NCI-H82 treated with DMSO at 0.1 percent for 48 hours (cell line): Measurements from ENCODE around the gene NBPF9.
"Not testable (repeated sequence)": the region's sequence is repeated elsewhere in the genome, so short reads cannot be mapped to it uniquely, and the experiment has no call there.

Experiments
- DNase-seq: peaks from one replicate; lab custom pipeline; 2025; ENCODE audit not compliant: unreplicated experiment; lab: John Stamatoyannopoulos, UW

Gene NBPF9

GRCh38 chr1:149016626-149017025 lies 86.7 kb downstream of the NBPF9 start:
- not testable (repeated sequence) for DNase-seq

GRCh38 chr1:149015522-149015921 lies 87.8 kb downstream of the NBPF9 start:
- not testable (repeated sequence) for DNase-seq

- not testable (repeated sequence) for DNase-seq
Observed at GRCh38 chr1:149013513-149013912, 89.8 kb downstream of the NBPF9 start.

- DNase-seq = not testable (repeated sequence)
Observed at GRCh38 chr1:149012599-149012998, 90.8 kb downstream of the NBPF9 start.

GRCh38 chr1:149009761-149010160 lies 93.6 kb downstream of the NBPF9 start:
- DNase-seq = not testable (repeated sequence)

- not testable (repeated sequence) for DNase-seq
Observed at GRCh38 chr1:149008769-149009168, 94.6 kb downstream of the NBPF9 start.

- DNase-seq = not testable (repeated sequence)
Observed at GRCh38 chr1:149008326-149008725, 95.0 kb downstream of the NBPF9 start.
